Ureter (tissue), 1 donor: ENCODE results near the gene MED8. TPM values are rescaled to one million over a fixed set of nuclear protein-coding genes. Genes with fewer than 3 reads are reported as not detected.
"Not testable (repeated sequence)": the region's sequence is repeated elsewhere in the genome, so short reads cannot be mapped to it uniquely, and the experiment has no call there.

Experiments used
- DNase-seq: peaks from one replicate; pipeline ENCODE4 v3.0.0-alpha.2; 2020; ENCODE audit warnings: low spot score
- total RNA-seq: library from RNA; stranded (reverse); gene quantifications from one replicate; pipeline ENCODE4 v1.2.4, GENCODE V29; 2023
- donor health status: DM: yes; HTN: yes; CAD: no.

Gene MED8
- total RNA-seq, 1 donor from 2014 or later = 30.0 TPM

- no peak for DNase-seq
These were observed 6.2 kb downstream of the MED8 start for GRCh38 chr1:43383449-43383848.

GRCh38 chr1:43382027-43382779 is 7.4 kb downstream of the MED8 start:
- DNase-seq = no peak

- DNase-seq = no peak
These were observed 8.0 kb downstream of the MED8 start for GRCh38 chr1:43381612-43382011.

- DNase-seq = no peak
These were observed 10.1 kb downstream of the MED8 start for GRCh38 chr1:43379476-43379875.

GRCh38 chr1:43377831-43378230 is 11.8 kb downstream of the MED8 start:
- no peak for DNase-seq

GRCh38 chr1:43376723-43377235 is 12.8 kb downstream of the MED8 start:
- no peak for DNase-seq

- no peak for DNase-seq
These were observed 16.3 kb downstream of the MED8 start for GRCh38 chr1:43373066-43373940.

GRCh38 chr1:43372172-43372571 is 17.4 kb downstream of the MED8 start:
- DNase-seq = no peak

- DNase-seq = no peak
These were observed 19.0 kb downstream of the MED8 start for GRCh38 chr1:43370564-43370963.

- not testable (repeated sequence) for DNase-seq
These were observed 19.8 kb downstream of the MED8 start for GRCh38 chr1:43369779-43370178.

GRCh38 chr1:43368646-43369020 is 21.0 kb downstream of the MED8 start:
- no peak for DNase-seq

- peak; percentile 94 for DNase-seq
These were observed 21.5 kb downstream of the MED8 start, which contains the start of gene ELOVL1 for GRCh38 chr1:43367904-43368645. Gene ELOVL1, minus strand, starts transcription at chr1:43368011. Its CDS starts 2,402 bp downstream, at chr1:43365609.

- peak; percentile 60 for DNase-seq
These were observed 22.3 kb downstream of the MED8 start for GRCh38 chr1:43367026-43367903.

- DNase-seq = no peak
These were observed 23.0 kb downstream of the MED8 start for GRCh38 chr1:43366601-43367025.

GRCh38 chr1:43366179-43366578 is 23.4 kb downstream of the MED8 start:
- peak; percentile 87 for DNase-seq

GRCh38 chr1:43365678-43366077 is 23.9 kb downstream of the MED8 start:
- DNase-seq = no peak

GRCh38 chr1:43363935-43364525 is 25.6 kb downstream of the MED8 start:
- DNase-seq = no peak

GRCh38 chr1:43363283-43363934 is 26.2 kb downstream of the MED8 start:
- DNase-seq = no peak

GRCh38 chr1:43360616-43361015 is 29.0 kb downstream of the MED8 start:
- DNase-seq = no peak

GRCh38 chr1:43359696-43360095 is 29.9 kb downstream of the MED8 start:
- DNase-seq = no peak
